CD4-positive, alpha-beta T cell (primary cell): ENCODE data around the gene CNKSR3. TPM values are rescaled to one million over a fixed set of nuclear protein-coding genes. Genes with fewer than 3 reads are reported as not detected.
"Not testable (repeated sequence)": the region's sequence is repeated elsewhere in the genome, so short reads cannot be mapped to it uniquely, and the experiment has no call there.

Source experiments
- ATAC-seq: fragments of 200-7000 bp; cut with Tn5 transposase; one replicate; pipeline ENCODE4 v1.10.0; 2022; ENCODE audit warnings: mild to moderate bottlenecking; ENCODE audit not compliant: poor library complexity
- CTCF ChIA-PET: fragments of 350-600 bp; sonication (Branson Sonifier 250); formaldehyde crosslinking; loops from one replicate; lab custom pipeline; 2021; ENCODE audit warnings: antibody characterized with exemption, inconsistent platforms; lab: Charles Lee
- POLR2A ChIA-PET: fragments of 350-600 bp; sonication (Branson Sonifier 250); formaldehyde crosslinking; loops from one replicate; lab custom pipeline; 2021; ENCODE audit warnings: antibody characterized with exemption, inconsistent platforms; lab: Charles Lee
- DNase-seq, 14 experiments: peaks; one replicate each; pipeline ENCODE4 v3.0.0-alpha.2; 2013 to 2020; ENCODE audit warnings: mixed read lengths in 2 of 14
- H3K27ac ChIP-seq, 2 donors: one replicate each; pipeline versions ENCODE4 v1.5.1 to v1.7.0; 2013; ENCODE audit warnings: low read length in 2 of 2, low read depth in 1 of 2, mild to moderate bottlenecking in 1 of 2
- H3K27me3 ChIP-seq, 2 experiments: 1 replicate in 1 of 2; 2 replicates in 1 of 2; pipeline versions ENCODE4 v1.6.1 to v1.7.0; 2013; ENCODE audit warnings: low read length in 2 of 2, control low read depth in 1 of 2, mild to moderate bottlenecking in 1 of 2, moderate library complexity in 1 of 2; ENCODE audit not compliant: insufficient read depth in 2 of 2, control insufficient read depth in 1 of 2
- H3K36me3 ChIP-seq: one replicate; pipeline ENCODE4 v1.6.1; 2013; ENCODE audit warnings: low read length, control low read depth; ENCODE audit not compliant: insufficient read depth
- H3K4me1 ChIP-seq: one replicate; pipeline ENCODE4 v1.6.1; 2013; ENCODE audit warnings: low read length, control low read depth; ENCODE audit not compliant: insufficient read depth
- H3K4me3 ChIP-seq: one replicate; pipeline ENCODE4 v1.5.1; 2013; ENCODE audit warnings: mild to moderate bottlenecking, low read length, moderate library complexity
- H3K9me3 ChIP-seq, 2 experiments: 1 replicate in 1 of 2; 2 replicates in 1 of 2; pipeline versions ENCODE4 v1.6.1 to v1.7.0; 2013; ENCODE audit warnings: low read length in 2 of 2, mild to moderate bottlenecking in 2 of 2, control low read depth in 1 of 2, moderate library complexity in 1 of 2; ENCODE audit not compliant: control insufficient read depth in 1 of 2, insufficient read depth in 1 of 2
- H3K27ac Mint-ChIP-seq: one replicate; pipeline ENCODE4 v1.8.0; 2020; ENCODE audit warnings: mixed read lengths
- H3K27me3 Mint-ChIP-seq: one replicate; pipeline ENCODE4 v1.8.0; 2021; ENCODE audit warnings: mixed read lengths
- H3K36me3 Mint-ChIP-seq: one replicate; pipeline ENCODE4 v1.8.0; 2021; ENCODE audit warnings: low read depth, mixed read lengths
- H3K4me1 Mint-ChIP-seq: one replicate; pipeline ENCODE4 v1.8.0; 2021; ENCODE audit warnings: low read depth, mixed read lengths
- H3K4me3 Mint-ChIP-seq: one replicate; pipeline ENCODE4 v1.8.0; 2020; ENCODE audit warnings: mild to moderate bottlenecking, mixed read lengths
- H3K9me3 Mint-ChIP-seq: one replicate; pipeline ENCODE4 v1.8.0; 2020; ENCODE audit warnings: mixed read lengths
- intact Hi-C, 2 experiments: fragments of 100-400 bp; cut with DNase I in 1 of 2; cut with micrococcal nuclease in 1 of 2; formaldehyde crosslinking; loops; one replicate each; pipeline versions ENCODE4 v1.15.1 to v1.9.0; 2023 to 2025; cut with DNase I, micrococcal nuclease
- total RNA-seq, 174 experiments: library from RNA in 2 of 174; stranded (reverse) in 2 of 174; gene quantifications; one replicate each; pipeline ENCODE4 v1.2.3 and lab custom pipeline; 2021 to 2026
- TF ChIP-seq, protein P1 (sequence below): fragments of 200-600 bp; IDR thresholded peaks from one replicate; pipeline ENCODE4 v1.8.0; 2022; ENCODE audit warnings: antibody characterized with exemption, mild to moderate bottlenecking

The CNKSR3 gene
- total RNA-seq, 2 experiments from 2014 or later: 0.14 TPM; not detected in 1

- Mint-ChIP-seq H3K27ac (no peak overlapping the region), H3K4me3 (no peak overlapping the region), H3K27me3 (no peaks in the 10 kb centered on the region), H3K36me3 (no peaks in the 10 kb centered on the region), H3K9me3 (no peaks in the 10 kb centered on the region), H3K4me1 (no peaks in the 10 kb centered on the region)
- TF ChIP-seq, protein P1, sequence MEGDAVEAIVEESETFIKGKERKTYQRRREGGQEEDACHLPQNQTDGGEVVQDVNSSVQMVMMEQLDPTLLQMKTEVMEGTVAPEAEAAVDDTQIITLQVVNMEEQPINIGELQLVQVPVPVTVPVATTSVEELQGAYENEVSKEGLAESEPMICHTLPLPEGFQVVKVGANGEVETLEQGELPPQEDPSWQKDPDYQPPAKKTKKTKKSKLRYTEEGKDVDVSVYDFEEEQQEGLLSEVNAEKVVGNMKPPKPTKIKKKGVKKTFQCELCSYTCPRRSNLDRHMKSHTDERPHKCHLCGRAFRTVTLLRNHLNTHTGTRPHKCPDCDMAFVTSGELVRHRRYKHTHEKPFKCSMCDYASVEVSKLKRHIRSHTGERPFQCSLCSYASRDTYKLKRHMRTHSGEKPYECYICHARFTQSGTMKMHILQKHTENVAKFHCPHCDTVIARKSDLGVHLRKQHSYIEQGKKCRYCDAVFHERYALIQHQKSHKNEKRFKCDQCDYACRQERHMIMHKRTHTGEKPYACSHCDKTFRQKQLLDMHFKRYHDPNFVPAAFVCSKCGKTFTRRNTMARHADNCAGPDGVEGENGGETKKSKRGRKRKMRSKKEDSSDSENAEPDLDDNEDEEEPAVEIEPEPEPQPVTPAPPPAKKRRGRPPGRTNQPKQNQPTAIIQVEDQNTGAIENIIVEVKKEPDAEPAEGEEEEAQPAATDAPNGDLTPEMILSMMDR: no peak
- no peak for ATAC-seq
- H3K36me3 ChIP-seq: no peaks in the 10 kb centered on the region
- intact Hi-C loops: no loop called here
- H3K27ac ChIP-seq: no peak overlapping the region
- H3K9me3 ChIP-seq: no peaks in the 10 kb centered on the region
- POLR2A ChIA-PET: no interaction called here
- no peaks in the 10 kb centered on the region for H3K4me1 ChIP-seq
- CTCF ChIA-PET: interaction anchor here (0.5 kb wide), 1 partner anchor 31 kb away, joined by 4 read pairs; no protein-coding TSS in a partner anchor
- no peaks in the 10 kb centered on the region for H3K27me3 ChIP-seq
- H3K4me3 ChIP-seq: no peak overlapping the region
- DNase-seq: no peak
These were observed 32.3 kb upstream of the CNKSR3 start for GRCh38 chr6:154542747-154543146.

GRCh38 chr6:154541837-154542236 is 31.4 kb upstream of the CNKSR3 start:
- H3K4me3 ChIP-seq, H3K9me3 ChIP-seq, POLR2A ChIA-PET, DNase-seq, intact Hi-C loops, ATAC-seq, H3K27me3 ChIP-seq, H3K9me3 Mint-ChIP-seq, H3K27ac Mint-ChIP-seq, H3K4me1 Mint-ChIP-seq, H3K27ac ChIP-seq, H3K4me1 ChIP-seq, H3K4me3 Mint-ChIP-seq, CTCF ChIA-PET, H3K36me3 Mint-ChIP-seq, H3K27me3 Mint-ChIP-seq, H3K36me3 ChIP-seq: not testable (repeated sequence)

GRCh38 chr6:154539593-154540269 is 29.2 kb upstream of the CNKSR3 start:
- Mint-ChIP-seq H3K4me1 (no peaks in the 10 kb centered on the region), H3K27me3 (no peaks in the 10 kb centered on the region), H3K27ac (no peak overlapping the region), H3K36me3 (no peaks in the 10 kb centered on the region), H3K9me3 (no peaks in the 10 kb centered on the region), H3K4me3 (no peak overlapping the region)
- Histone ChIP-seq H3K27me3 (no peaks in the 10 kb centered on the region), H3K4me1 (no peaks in the 10 kb centered on the region), H3K36me3 (no peaks in the 10 kb centered on the region), H3K4me3 (no peak overlapping the region), H3K9me3 (no peaks in the 10 kb centered on the region), H3K27ac (no peak overlapping the region)
- DNase-seq (no peak), ATAC-seq (no peak)
- TF ChIP-seq, protein P1: no peak
- intact Hi-C loops: no loop called here
- ChIA-PET POLR2A (no interaction called here), CTCF (no interaction called here)
